ENCODE measurements around the gene LSM11. TPM values are rescaled to one million over a fixed set of nuclear protein-coding genes. Genes with fewer than 3 reads are reported as not detected.

Gene LSM11
- polyA plus RNA-seq (2012; ENCODE audit: insufficient read length, low read depth) = 4.0 TPM

GRCh38 chr5:157743163-157744050 is at the start of gene LSM11:
Gene LSM11, plus strand, starts transcription at chr5:157743712. Its CDS starts 39 bp downstream, at chr5:157743751.
- TF ChIP-seq TAF1 (IDR thresholded peaks at IDR 0.05; ENCODE audit: borderline replicate concordance, insufficient read depth, low read length) (no peak), REST (IDR thresholded peaks at IDR 0.05; ENCODE audit: insufficient read depth in 1 of 2, low read depth in 2 of 2, low read length in 2 of 2) (no peak), POLR2AphosphoS5 (IDR thresholded peaks at IDR 0.05; ENCODE audit: low read depth, low read length) (peak; percentile 53; the same call in 1 of the 2 replicates), SIN3A (IDR thresholded peaks at IDR 0.05; ENCODE audit: borderline replicate concordance, insufficient read depth, low read length) (0 out of 2 replicates have a peak, but pooled peaks have one; percentile 65), FOXP2 (optimal IDR thresholded peaks at IDR 0.05; ENCODE audit: borderline replicate concordance, extremely low read depth, extremely low read length, insufficient read depth) (peak; percentile 84)

- TF ChIP-seq POLR2AphosphoS5 (IDR thresholded peaks at IDR 0.05; ENCODE audit: low read depth, low read length) = no peak
- no peak for TF ChIP-seq FOXP2 (optimal IDR thresholded peaks at IDR 0.05; ENCODE audit: borderline replicate concordance, extremely low read depth, extremely low read length, insufficient read depth)
Measured at GRCh38 chr5:157703736-157704135, 39.8 kb upstream of the LSM11 start.

- TF ChIP-seq FOXP2 (optimal IDR thresholded peaks at IDR 0.05; ENCODE audit: borderline replicate concordance, extremely low read depth, extremely low read length, insufficient read depth) (no peak), POLR2AphosphoS5 (IDR thresholded peaks at IDR 0.05; ENCODE audit: low read depth, low read length) (no peak), TAF1 (IDR thresholded peaks at IDR 0.05; ENCODE audit: borderline replicate concordance, insufficient read depth, low read length) (no peak), REST (IDR thresholded peaks at IDR 0.05; ENCODE audit: insufficient read depth in 1 of 2, low read depth in 2 of 2, low read length in 2 of 2) (no peak), SIN3A (IDR thresholded peaks at IDR 0.05; ENCODE audit: borderline replicate concordance, insufficient read depth, low read length) (no peak)
Measured at GRCh38 chr5:157708866-157709265, 34.6 kb upstream of the LSM11 start.

GRCh38 chr5:157709346-157709745 is 34.2 kb upstream of the LSM11 start:
- TF ChIP-seq TAF1 (IDR thresholded peaks at IDR 0.05; ENCODE audit: borderline replicate concordance, insufficient read depth, low read length) = no peak
- no peak for TF ChIP-seq FOXP2 (optimal IDR thresholded peaks at IDR 0.05; ENCODE audit: borderline replicate concordance, extremely low read depth, extremely low read length, insufficient read depth)
- no peak for TF ChIP-seq REST (IDR thresholded peaks at IDR 0.05; ENCODE audit: insufficient read depth in 1 of 2, low read depth in 2 of 2, low read length in 2 of 2)
- no peak for TF ChIP-seq SIN3A (IDR thresholded peaks at IDR 0.05; ENCODE audit: borderline replicate concordance, insufficient read depth, low read length)
- no peak for TF ChIP-seq POLR2AphosphoS5 (IDR thresholded peaks at IDR 0.05; ENCODE audit: low read depth, low read length)

- TF ChIP-seq REST (IDR thresholded peaks at IDR 0.05; ENCODE audit: insufficient read depth in 1 of 2, low read depth in 2 of 2, low read length in 2 of 2) = no peak
- no peak for TF ChIP-seq POLR2AphosphoS5 (IDR thresholded peaks at IDR 0.05; ENCODE audit: low read depth, low read length)
Measured at GRCh38 chr5:157710431-157710830, 33.1 kb upstream of the LSM11 start.

Measured in PFSK-1 (cell line).